Tibial artery (tissue), 4 donors: ENCODE measurements around the gene CBR4.
A peak's percentile ranks its signal among the peaks of the same experiment; 100 is the strongest.

ENCODE experiments used
- DNase-seq, 2 donors: peaks; one replicate each; pipeline ENCODE4 v3.0.0-alpha.2; 2019
- H3K27ac ChIP-seq, 2 donors: fragments of 200-600 bp; sonication (generic) in 1 of 2; 1 replicate in 1 of 2; 2 replicates in 1 of 2; pipeline ENCODE4 v1.5.1; 2018 to 2019; ENCODE audit warnings: mild to moderate bottlenecking in 1 of 2
- H3K27me3 ChIP-seq, 2 donors: fragments of 200-600 bp; sonication (generic) in 1 of 2; one replicate each; pipeline versions ENCODE4 v1.5.1 to v1.6.0; 2016 to 2019
- H3K36me3 ChIP-seq, 3 donors: fragments of 200-600 bp; sonication (generic) in 2 of 3; one replicate each; pipeline ENCODE4 v1.5.1; 2016 to 2019; ENCODE audit warnings: mild to moderate bottlenecking in 2 of 3
- H3K4me1 ChIP-seq, 4 donors: fragments of 200-600 bp; sonication (generic) in 2 of 4; 1 replicate in 3 of 4; 2 replicates in 1 of 4; pipeline ENCODE4 v1.5.1; 2016 to 2019
- H3K4me3 ChIP-seq, 2 donors: fragments of 200-600 bp; sonication (generic) in 1 of 2; 1 replicate in 1 of 2; 2 replicates in 1 of 2; pipeline ENCODE4 v1.5.1; 2018 to 2019; ENCODE audit warnings: mild to moderate bottlenecking in 2 of 2
- H3K9me3 ChIP-seq, 3 donors: fragments of 200-600 bp; sonication (generic) in 1 of 3; one replicate each; pipeline ENCODE4 v1.5.1; 2016 to 2019
- intact Hi-C: fragments of 100-400 bp; cut with DNase I; formaldehyde crosslinking; loops from one replicate; pipeline ENCODE4 v1.15.0; 2023; ENCODE audit warnings: low total_unique reads
- TF ChIP-seq, protein P1 (sequence below), 2 experiments: fragments of 200-600 bp in 1 of 2; fragments of 450-650 bp in 1 of 2; IDR thresholded peaks; one replicate each; pipeline ENCODE4 v1.5.1; 2017 to 2019; ENCODE audit warnings: antibody characterized with exemption in 2 of 2, mild to moderate bottlenecking in 1 of 2, moderate library complexity in 1 of 2

The CBR4 gene

DNA sequence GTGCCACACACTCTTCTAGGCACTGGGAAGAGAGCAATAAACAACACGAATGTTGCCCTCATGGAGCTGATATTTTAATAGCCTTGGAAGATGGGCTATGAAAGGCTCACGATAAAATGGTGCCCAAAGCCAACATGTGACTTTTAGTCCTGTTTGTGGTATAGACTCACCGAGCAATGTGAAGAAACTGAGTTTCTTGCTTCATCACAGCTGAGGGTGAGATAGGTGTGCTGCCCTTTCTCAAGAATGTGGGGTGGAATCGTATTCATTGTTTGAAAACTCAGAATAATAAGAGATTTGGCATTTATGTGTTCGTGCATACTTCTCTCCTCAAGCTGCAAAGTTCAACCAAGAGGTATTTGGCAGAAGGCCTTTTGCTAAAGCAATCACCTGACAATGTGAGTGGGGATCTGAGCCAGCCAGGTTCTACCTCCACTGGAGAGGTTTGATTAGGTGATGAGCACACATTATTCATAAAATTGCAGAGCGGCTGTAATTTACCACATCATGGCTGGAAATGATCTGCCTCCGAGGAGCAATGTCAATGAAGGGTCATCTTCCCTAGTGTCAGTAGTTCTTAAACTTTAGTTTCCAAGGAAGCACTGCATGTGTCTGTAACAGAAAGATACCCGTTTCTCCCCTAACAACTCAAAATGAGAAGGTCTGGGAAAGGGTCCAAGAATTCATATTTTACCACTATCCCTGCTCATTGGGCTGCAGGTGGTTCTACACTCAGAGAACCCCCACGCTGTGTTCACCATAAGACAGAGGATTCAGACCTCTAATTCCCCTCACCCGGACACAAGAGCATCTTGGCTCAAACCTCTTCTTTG lies 41.9 kb upstream of the CBR4 start:
- Histone ChIP-seq H3K27me3 (no peaks in the 10 kb centered on the region), H3K4me3 (no peak overlapping the region), H3K36me3 (no peaks in the 10 kb centered on the region), H3K4me1 (no peaks in the 10 kb centered on the region), H3K27ac (no peak overlapping the region), H3K9me3 (no peaks in the 10 kb centered on the region)
- intact Hi-C loops = no loop called here
- TF ChIP-seq, protein P1, sequence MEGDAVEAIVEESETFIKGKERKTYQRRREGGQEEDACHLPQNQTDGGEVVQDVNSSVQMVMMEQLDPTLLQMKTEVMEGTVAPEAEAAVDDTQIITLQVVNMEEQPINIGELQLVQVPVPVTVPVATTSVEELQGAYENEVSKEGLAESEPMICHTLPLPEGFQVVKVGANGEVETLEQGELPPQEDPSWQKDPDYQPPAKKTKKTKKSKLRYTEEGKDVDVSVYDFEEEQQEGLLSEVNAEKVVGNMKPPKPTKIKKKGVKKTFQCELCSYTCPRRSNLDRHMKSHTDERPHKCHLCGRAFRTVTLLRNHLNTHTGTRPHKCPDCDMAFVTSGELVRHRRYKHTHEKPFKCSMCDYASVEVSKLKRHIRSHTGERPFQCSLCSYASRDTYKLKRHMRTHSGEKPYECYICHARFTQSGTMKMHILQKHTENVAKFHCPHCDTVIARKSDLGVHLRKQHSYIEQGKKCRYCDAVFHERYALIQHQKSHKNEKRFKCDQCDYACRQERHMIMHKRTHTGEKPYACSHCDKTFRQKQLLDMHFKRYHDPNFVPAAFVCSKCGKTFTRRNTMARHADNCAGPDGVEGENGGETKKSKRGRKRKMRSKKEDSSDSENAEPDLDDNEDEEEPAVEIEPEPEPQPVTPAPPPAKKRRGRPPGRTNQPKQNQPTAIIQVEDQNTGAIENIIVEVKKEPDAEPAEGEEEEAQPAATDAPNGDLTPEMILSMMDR (IDR thresholded peaks at IDR 0.05) = no peak
- DNase-seq = no peak

DNA sequence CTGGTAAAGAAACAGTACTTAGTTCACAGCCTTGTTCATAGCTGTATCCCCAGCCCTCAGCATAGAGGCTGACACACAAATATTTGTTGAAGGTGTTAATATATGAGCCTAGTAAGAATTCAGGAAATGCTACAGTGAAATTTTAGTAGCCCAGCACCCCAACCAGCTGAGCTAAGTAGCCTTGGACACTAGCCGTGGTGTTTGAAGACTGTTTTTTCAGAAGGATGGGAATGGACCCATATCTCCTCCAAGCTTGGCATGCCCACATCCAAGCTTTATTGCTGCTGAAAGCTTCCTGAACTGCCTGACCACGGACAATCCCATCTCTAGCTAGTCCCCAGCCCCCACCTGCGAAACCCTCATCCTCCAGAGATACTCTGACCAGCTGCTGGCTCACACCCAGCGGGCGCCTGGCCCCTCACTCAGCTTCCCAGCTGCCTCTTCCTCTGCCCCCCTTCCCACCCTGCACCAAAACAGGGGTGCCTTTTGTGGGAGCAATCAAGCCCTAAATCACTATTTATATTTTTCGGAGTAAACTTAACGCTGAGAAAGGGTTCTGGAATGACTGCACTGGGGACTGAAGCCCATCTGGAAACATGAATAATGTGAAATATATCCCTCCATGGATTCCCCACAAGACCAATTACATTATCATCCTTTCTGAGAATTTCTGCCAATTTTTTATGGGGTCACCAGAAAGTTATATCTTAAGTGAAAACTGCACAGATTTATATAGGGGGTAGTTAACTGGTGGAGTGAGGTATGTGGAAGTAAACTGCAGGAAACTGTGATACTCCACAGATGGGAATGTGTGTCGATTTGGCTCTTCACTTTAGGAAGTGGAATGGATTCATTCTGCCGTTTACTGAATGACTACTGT lies 41.1 kb upstream of the CBR4 start:
- DNase-seq = no peak

DNA sequence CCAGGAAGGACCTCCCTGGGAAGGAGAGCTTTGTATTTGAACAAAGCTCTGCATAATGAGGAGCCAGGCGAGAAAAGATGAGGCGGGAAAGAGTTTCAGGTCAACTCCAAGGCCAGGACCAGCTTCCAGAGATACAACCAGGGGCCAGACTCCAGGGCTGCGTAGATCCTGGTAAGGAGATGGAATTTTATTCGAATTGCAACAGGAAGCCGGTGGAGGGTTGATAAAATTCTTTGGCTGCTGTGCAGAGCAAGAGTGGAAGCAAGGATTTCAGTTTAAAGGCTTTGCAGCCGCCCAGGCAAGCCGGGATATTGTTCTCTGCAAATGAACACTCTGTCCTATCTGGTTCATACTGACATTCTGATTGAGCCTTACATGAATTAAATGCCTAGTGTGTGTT lies 40.2 kb upstream of the CBR4 start:
- Histone ChIP-seq H3K4me1 (no peaks in the 10 kb centered on the region), H3K27ac (no peak overlapping the region), H3K27me3 (no peaks in the 10 kb centered on the region), H3K4me3 (no peak overlapping the region), H3K36me3 (no peaks in the 10 kb centered on the region), H3K9me3 (no peaks in the 10 kb centered on the region)
- TF ChIP-seq, protein P1 (IDR thresholded peaks at IDR 0.05) = no peak
- intact Hi-C loops = no loop called here
- DNase-seq = peak in 1 of 2 donors; percentile 28

More for the DNA sequence above, 41.1 kb upstream of the CBR4 start:
- intact Hi-C loops = no loop called here
- Histone ChIP-seq H3K27ac (no peak overlapping the region), H3K36me3 (no peaks in the 10 kb centered on the region), H3K27me3 (no peaks in the 10 kb centered on the region), H3K9me3 (no peaks in the 10 kb centered on the region), H3K4me1 (no peaks in the 10 kb centered on the region), H3K4me3 (no peak overlapping the region)
- TF ChIP-seq, protein P1 (IDR thresholded peaks at IDR 0.05) = no peak

DNA sequence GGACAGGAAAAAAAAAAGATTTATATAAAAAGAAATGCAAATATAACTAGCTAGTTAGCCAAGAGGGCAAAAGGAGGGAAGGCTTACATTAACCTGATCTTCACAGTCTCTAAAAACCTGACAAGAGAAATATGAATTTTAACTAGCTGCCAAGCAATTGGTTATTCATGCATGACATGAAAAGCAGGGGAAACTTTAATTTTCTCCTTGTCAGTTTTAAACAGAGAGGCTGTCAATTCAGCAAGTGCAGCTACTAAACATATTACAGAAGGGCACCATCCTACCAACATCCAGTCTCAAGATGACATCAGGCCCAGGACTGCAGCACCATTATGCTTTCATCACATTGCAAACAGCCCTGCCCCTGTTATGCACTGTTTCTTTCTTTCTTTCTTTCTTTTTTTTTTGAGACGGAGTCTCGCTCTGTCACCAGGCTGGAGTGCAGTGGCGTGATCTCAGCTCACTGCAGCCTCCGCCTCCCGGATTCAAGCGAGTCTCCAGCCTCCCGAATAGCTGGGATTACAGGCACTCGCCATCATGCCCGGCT lies 38.9 kb upstream of the CBR4 start:
- intact Hi-C loops = no loop called here
- H3K27ac ChIP-seq = no peak overlapping the region
- H3K9me3 ChIP-seq = no peaks in the 10 kb centered on the region
- H3K4me1 ChIP-seq = no peaks in the 10 kb centered on the region
- TF ChIP-seq, protein P1 (IDR thresholded peaks at IDR 0.05) = no peak
- no peaks in the 10 kb centered on the region for H3K36me3 ChIP-seq
- no peak overlapping the region for H3K4me3 ChIP-seq
- DNase-seq = no peak
- no peaks in the 10 kb centered on the region for H3K27me3 ChIP-seq

DNA sequence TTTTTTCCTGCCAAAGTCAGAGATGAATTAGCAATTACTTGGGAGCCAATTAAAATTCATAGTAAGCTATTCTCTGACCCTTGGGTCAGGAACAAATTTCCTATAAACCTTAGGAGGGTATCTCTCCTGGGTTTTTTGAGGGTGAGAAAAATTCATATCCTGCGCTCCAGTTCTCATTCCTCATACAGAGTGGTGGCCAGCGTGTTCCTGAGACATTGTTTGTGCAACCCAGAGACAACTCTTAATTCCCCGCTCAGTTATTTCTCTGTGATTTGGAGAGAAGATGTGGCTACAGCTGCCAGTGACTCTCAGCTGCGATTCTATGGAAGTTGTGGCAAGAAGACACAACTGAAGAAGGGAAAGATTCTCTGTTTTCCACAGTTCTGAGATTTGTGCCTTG lies 37.9 kb upstream of the CBR4 start:
- intact Hi-C loops = no loop called here
- Histone ChIP-seq H3K4me3 (no peak overlapping the region), H3K27me3 (no peaks in the 10 kb centered on the region), H3K9me3 (no peaks in the 10 kb centered on the region), H3K36me3 (no peaks in the 10 kb centered on the region), H3K27ac (no peak overlapping the region), H3K4me1 (no peaks in the 10 kb centered on the region)
- peak in 1 of 2 donors; percentile 30 for DNase-seq
- TF ChIP-seq, protein P1 (IDR thresholded peaks at IDR 0.05) = no peak
